Measurements from ENCODE around the gene TBC1D2B.

DNA sequence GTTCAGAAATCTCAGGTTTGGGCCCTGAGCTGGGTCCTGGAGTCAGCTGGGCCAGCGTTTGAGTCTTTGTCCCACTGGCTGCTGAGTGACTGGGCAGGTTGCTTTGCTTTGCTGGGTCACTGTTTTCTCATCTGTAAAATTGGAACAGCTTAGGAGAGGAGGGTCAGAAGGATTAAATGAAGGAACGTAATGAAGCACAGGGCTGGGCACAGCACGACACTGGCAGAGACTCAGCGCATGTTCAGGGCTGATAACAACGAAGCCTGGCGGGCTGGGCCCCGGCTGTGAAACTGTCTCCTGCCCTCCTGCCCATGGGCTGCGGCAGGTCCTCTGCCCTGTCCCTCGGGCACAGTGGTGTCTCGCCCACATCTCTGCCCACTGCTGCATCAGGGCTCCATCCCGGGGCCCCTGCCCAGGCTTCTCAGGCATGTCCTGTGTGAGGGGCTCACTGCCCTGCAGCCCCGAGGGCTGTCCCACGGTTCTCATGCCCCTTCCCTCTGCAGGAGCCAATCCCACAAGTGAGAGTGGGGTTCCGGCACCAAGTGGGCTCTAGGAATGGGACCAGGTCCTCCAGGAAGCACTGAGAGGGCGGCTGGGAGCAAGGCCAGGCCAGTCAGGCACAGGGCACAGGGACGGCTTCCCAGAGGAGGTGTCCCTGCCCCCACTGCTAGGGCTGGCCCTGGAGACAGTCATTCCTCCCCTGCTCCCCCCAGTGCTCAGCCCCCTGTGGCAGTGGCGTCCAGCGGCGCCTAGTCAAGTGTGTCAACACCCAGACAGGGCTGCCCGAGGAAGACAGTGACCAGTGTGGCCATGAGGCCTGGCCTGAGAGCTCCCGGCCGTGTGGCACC lies 88.0 kb downstream of the TBC1D2B start:
- TF ChIP-seq EP300 (conservative IDR thresholded peaks at IDR 0.05; ENCODE audit: poor library complexity, severe bottlenecking) (no peak), TAF1 (IDR thresholded peaks at IDR 0.05; ENCODE audit: low read depth) (no peak), RAD21 (conservative IDR thresholded peaks at IDR 0.05) (no peak), EZH2 (IDR thresholded peaks at IDR 0.05; ENCODE audit: borderline replicate concordance, insufficient read depth, low read length, poor library complexity, severe bottlenecking) (no peak), SMC3 (conservative IDR thresholded peaks at IDR 0.05; ENCODE audit: poor library complexity) (no peak)
- TF ChIP-seq, protein P1, sequence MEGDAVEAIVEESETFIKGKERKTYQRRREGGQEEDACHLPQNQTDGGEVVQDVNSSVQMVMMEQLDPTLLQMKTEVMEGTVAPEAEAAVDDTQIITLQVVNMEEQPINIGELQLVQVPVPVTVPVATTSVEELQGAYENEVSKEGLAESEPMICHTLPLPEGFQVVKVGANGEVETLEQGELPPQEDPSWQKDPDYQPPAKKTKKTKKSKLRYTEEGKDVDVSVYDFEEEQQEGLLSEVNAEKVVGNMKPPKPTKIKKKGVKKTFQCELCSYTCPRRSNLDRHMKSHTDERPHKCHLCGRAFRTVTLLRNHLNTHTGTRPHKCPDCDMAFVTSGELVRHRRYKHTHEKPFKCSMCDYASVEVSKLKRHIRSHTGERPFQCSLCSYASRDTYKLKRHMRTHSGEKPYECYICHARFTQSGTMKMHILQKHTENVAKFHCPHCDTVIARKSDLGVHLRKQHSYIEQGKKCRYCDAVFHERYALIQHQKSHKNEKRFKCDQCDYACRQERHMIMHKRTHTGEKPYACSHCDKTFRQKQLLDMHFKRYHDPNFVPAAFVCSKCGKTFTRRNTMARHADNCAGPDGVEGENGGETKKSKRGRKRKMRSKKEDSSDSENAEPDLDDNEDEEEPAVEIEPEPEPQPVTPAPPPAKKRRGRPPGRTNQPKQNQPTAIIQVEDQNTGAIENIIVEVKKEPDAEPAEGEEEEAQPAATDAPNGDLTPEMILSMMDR (IDR thresholded peaks at IDR 0.05; ENCODE audit: poor library complexity, severe bottlenecking), result no peak
- TF ChIP-seq, protein P2, sequence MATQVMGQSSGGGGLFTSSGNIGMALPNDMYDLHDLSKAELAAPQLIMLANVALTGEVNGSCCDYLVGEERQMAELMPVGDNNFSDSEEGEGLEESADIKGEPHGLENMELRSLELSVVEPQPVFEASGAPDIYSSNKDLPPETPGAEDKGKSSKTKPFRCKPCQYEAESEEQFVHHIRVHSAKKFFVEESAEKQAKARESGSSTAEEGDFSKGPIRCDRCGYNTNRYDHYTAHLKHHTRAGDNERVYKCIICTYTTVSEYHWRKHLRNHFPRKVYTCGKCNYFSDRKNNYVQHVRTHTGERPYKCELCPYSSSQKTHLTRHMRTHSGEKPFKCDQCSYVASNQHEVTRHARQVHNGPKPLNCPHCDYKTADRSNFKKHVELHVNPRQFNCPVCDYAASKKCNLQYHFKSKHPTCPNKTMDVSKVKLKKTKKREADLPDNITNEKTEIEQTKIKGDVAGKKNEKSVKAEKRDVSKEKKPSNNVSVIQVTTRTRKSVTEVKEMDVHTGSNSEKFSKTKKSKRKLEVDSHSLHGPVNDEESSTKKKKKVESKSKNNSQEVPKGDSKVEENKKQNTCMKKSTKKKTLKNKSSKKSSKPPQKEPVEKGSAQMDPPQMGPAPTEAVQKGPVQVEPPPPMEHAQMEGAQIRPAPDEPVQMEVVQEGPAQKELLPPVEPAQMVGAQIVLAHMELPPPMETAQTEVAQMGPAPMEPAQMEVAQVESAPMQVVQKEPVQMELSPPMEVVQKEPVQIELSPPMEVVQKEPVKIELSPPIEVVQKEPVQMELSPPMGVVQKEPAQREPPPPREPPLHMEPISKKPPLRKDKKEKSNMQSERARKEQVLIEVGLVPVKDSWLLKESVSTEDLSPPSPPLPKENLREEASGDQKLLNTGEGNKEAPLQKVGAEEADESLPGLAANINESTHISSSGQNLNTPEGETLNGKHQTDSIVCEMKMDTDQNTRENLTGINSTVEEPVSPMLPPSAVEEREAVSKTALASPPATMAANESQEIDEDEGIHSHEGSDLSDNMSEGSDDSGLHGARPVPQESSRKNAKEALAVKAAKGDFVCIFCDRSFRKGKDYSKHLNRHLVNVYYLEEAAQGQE (IDR thresholded peaks at IDR 0.05; ENCODE audit: borderline replicate concordance), result no peak

All from neural cell (in vitro differentiated cells).